Calu3 (cell line): ENCODE results near the gene COG3. TPM values are rescaled to one million over a fixed set of nuclear protein-coding genes. Genes with fewer than 3 reads are reported as not detected.

ENCODE experiments used
- BruUV-seq: library from RNA; stranded (reverse); fragments of 400-500 nt; replicated peaks from 2 replicates; lab custom pipeline; 2021; lab: Mats Ljungman, UMichigan
- CTCF ChIA-PET: fragments of 300-600 bp; sonication (Branson Sonifier 250); formaldehyde crosslinking; loops from one replicate; lab custom pipeline; 2022; ENCODE audit warnings: antibody characterized with exemption; lab: Charles Lee
- DNase-seq: peaks from one replicate; pipeline ENCODE4 v3.0.0; 2022
- H3K27ac Mint-ChIP-seq: one replicate; pipeline ENCODE4 v1.8.0; 2022; ENCODE audit warnings: mixed read lengths; ENCODE audit not compliant: unreplicated experiment
- H3K27me3 Mint-ChIP-seq: one replicate; pipeline ENCODE4 v1.8.0; 2022; ENCODE audit warnings: mixed read lengths; ENCODE audit not compliant: unreplicated experiment
- H3K36me3 Mint-ChIP-seq: one replicate; pipeline ENCODE4 v1.8.0; 2022; ENCODE audit warnings: mild to moderate bottlenecking, moderate library complexity, mixed read lengths; ENCODE audit not compliant: insufficient read depth, unreplicated experiment
- H3K4me1 Mint-ChIP-seq: one replicate; pipeline ENCODE4 v1.8.0; 2022; ENCODE audit warnings: mild to moderate bottlenecking, low read depth, mixed read lengths; ENCODE audit not compliant: unreplicated experiment
- H3K4me3 Mint-ChIP-seq: one replicate; pipeline ENCODE4 v1.8.0; 2022; ENCODE audit warnings: mild to moderate bottlenecking, low read depth, moderate library complexity, mixed read lengths; ENCODE audit not compliant: unreplicated experiment
- H3K9me3 Mint-ChIP-seq: one replicate; pipeline ENCODE4 v1.8.0; 2022; ENCODE audit warnings: low read depth, mixed read lengths; ENCODE audit not compliant: unreplicated experiment
- intact Hi-C: fragments of 100-400 bp; cut with micrococcal nuclease; formaldehyde crosslinking; loops from one replicate; pipeline ENCODE4 v1.10.0; 2022; ENCODE audit not compliant: unreplicated experiment
- total RNA-seq: library from RNA; stranded (reverse); gene quantifications from 2 replicates; pipeline ENCODE4 v1.2.3, GENCODE V29; 2022
- TF ChIP-seq, protein P1 (sequence below): fragments of 200-600 bp; IDR thresholded peaks from one replicate; pipeline ENCODE4 v1.8.0; 2022; ENCODE audit warnings: antibody characterized with exemption; ENCODE audit not compliant: unreplicated experiment

The COG3 gene
- total RNA-seq, 1 experiment from 2014 or later, result 21.6 TPM

GRCh38 chr13:45482571-45483173, 17.9 kb downstream of the COG3 start:
- no peaks in the 10 kb centered on the region for H3K27me3 Mint-ChIP-seq
- H3K27ac Mint-ChIP-seq, result no peak overlapping the region
- TF ChIP-seq, protein P1, sequence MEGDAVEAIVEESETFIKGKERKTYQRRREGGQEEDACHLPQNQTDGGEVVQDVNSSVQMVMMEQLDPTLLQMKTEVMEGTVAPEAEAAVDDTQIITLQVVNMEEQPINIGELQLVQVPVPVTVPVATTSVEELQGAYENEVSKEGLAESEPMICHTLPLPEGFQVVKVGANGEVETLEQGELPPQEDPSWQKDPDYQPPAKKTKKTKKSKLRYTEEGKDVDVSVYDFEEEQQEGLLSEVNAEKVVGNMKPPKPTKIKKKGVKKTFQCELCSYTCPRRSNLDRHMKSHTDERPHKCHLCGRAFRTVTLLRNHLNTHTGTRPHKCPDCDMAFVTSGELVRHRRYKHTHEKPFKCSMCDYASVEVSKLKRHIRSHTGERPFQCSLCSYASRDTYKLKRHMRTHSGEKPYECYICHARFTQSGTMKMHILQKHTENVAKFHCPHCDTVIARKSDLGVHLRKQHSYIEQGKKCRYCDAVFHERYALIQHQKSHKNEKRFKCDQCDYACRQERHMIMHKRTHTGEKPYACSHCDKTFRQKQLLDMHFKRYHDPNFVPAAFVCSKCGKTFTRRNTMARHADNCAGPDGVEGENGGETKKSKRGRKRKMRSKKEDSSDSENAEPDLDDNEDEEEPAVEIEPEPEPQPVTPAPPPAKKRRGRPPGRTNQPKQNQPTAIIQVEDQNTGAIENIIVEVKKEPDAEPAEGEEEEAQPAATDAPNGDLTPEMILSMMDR, result no peak
- H3K36me3 Mint-ChIP-seq, result peaks cover 23% of the 10 kb centered on the region
- intact Hi-C loops, result no loop called here
- H3K4me1 Mint-ChIP-seq, result no peaks in the 10 kb centered on the region
- CTCF ChIA-PET, result no interaction called here
- no peak for DNase-seq
- no TSS peak for BruUV-seq
- no peaks in the 10 kb centered on the region for H3K9me3 Mint-ChIP-seq
- H3K4me3 Mint-ChIP-seq, result no peak overlapping the region

DNA sequence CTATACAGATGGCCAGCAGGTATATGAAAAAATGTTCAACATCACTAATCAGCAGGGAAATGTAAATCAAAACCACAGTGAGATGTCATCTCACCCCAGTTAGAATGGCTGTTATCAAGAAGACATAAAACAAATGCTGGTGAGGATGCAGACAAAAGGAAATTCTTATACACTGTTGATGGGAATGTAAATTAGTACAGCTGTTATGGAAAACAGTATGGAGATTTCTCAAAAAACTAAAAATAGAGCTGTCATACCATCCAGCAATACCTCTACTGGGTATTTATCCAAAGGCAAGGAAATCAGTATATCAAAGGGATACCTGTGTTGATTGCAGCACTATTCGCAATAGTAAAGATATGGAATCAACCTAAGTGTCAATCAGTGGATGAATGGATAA, 22.9 kb downstream of the COG3 start:
- no peak for DNase-seq
- TF ChIP-seq, protein P1, result no peak
- H3K36me3 Mint-ChIP-seq, result peaks cover 25% of the 10 kb centered on the region
- no peak overlapping the region for H3K27ac Mint-ChIP-seq
- H3K27me3 Mint-ChIP-seq, result no peaks in the 10 kb centered on the region
- no peak overlapping the region for H3K4me3 Mint-ChIP-seq
- no TSS peak for BruUV-seq
- CTCF ChIA-PET, result no interaction called here
- intact Hi-C loops, result no loop called here
- no peaks in the 10 kb centered on the region for H3K9me3 Mint-ChIP-seq
- H3K4me1 Mint-ChIP-seq, result no peaks in the 10 kb centered on the region

DNA sequence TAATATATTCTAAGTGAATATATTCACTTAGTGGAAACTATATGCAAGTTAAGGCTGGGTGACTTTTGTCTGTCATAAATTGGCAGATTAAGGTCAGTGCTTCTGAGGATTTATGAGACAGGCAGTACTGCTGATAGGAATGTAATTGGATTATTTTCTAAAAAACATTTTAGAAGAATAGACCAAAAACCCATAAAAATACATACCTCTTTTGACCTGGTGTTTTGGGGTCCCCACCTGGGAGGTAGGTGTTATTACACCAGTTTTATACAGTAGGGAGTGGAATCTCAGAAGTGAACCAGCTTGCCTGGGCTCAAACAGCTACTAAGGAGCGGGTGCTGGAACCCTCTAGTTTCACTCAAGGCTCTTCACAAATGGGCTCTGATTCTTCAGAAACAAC, 25.3 kb downstream of the COG3 start:
- Mint-ChIP-seq H3K27ac (no peak overlapping the region), H3K27me3 (no peaks in the 10 kb centered on the region), H3K4me1 (no peaks in the 10 kb centered on the region), H3K9me3 (no peaks in the 10 kb centered on the region), H3K4me3 (no peak overlapping the region), H3K36me3 (peaks cover 26% of the 10 kb centered on the region)
- BruUV-seq, result no TSS peak
- DNase-seq, result peak; percentile 5
- CTCF ChIA-PET, result no interaction called here
- TF ChIP-seq, protein P1, result no peak
- intact Hi-C loops, result loop anchor here (5.0 kb wide), 1 partner anchor 78 kb away; no protein-coding TSS in a partner anchor

DNA sequence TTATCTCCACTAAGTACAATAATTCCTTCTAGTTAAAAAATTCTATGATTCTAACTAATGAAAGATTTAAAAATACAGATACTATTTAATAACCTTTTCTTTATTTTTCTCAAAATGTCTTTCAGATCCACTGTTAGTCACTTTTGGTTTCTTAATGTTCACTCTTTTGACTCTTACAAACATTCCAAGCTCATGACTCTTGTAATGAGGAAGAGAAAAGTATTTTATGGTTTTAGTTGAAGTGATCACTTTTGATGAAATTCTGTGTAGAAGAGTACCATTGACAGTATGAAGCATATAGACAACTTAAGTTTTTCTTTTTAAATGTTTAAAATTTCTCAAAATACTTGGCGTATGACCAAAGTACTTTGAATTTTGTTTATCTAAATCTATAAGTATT, 27.8 kb downstream of the COG3 start:
- intact Hi-C loops, result loop anchor here (5.0 kb wide), 1 partner anchor 80 kb away; no protein-coding TSS in a partner anchor
- H3K9me3 Mint-ChIP-seq, result no peaks in the 10 kb centered on the region
- H3K27me3 Mint-ChIP-seq, result no peaks in the 10 kb centered on the region
- CTCF ChIA-PET, result no interaction called here
- no peak overlapping the region for H3K4me3 Mint-ChIP-seq
- TF ChIP-seq, protein P1, result no peak
- no peak for DNase-seq
- peaks cover 23% of the 10 kb centered on the region for H3K36me3 Mint-ChIP-seq
- no peak overlapping the region for H3K27ac Mint-ChIP-seq
- no peaks in the 10 kb centered on the region for H3K4me1 Mint-ChIP-seq
- BruUV-seq, result no TSS peak
